Neural crest cell (in vitro differentiated cells): ENCODE measurements around the gene PHF21A. TPM values are rescaled to one million over a fixed set of nuclear protein-coding genes. Genes with fewer than 3 reads are reported as not detected.

Experiments
- DNase-seq: peaks from one replicate; pipeline ENCODE4 v3.0.0; 2021; ENCODE audit warnings: low read depth, mixed read lengths, low spot score
- H3K27ac Mint-ChIP-seq: one replicate; pipeline ENCODE4 v1.8.0; 2021; ENCODE audit warnings: mild to moderate bottlenecking, mixed read lengths; ENCODE audit not compliant: unreplicated experiment
- H3K27me3 Mint-ChIP-seq: 2 replicates; pipeline ENCODE4 v1.8.0; 2021; ENCODE audit warnings: low read depth, mild to moderate bottlenecking, mixed read lengths
- H3K36me3 Mint-ChIP-seq: 2 replicates; pipeline ENCODE4 v1.8.0; 2021; ENCODE audit warnings: low read depth, mild to moderate bottlenecking, mixed read lengths
- H3K4me1 Mint-ChIP-seq: 2 replicates; pipeline ENCODE4 v1.8.0; 2021; ENCODE audit warnings: mixed read lengths
- H3K4me3 Mint-ChIP-seq: one replicate; pipeline ENCODE4 v1.8.0; 2021; ENCODE audit warnings: mild to moderate bottlenecking, mixed read lengths
- H3K9me3 Mint-ChIP-seq: 2 replicates; pipeline ENCODE4 v1.8.0; 2021; ENCODE audit warnings: mixed read lengths
- total RNA-seq: library from RNA; stranded (reverse); gene quantifications from 2 replicates; pipeline ENCODE4 v1.2.1, GENCODE V29; 2021
- TF ChIP-seq, protein P1 (sequence below): fragments of 200-600 bp; sonication (generic); conservative IDR thresholded peaks from 2 replicates; pipeline ENCODE4 v1.5.0; 2021; ENCODE audit warnings: antibody characterized with exemption, mild to moderate bottlenecking

PHF21A gene
- total RNA-seq, 1 donor from 2014 or later = 56.5 TPM

DNA sequence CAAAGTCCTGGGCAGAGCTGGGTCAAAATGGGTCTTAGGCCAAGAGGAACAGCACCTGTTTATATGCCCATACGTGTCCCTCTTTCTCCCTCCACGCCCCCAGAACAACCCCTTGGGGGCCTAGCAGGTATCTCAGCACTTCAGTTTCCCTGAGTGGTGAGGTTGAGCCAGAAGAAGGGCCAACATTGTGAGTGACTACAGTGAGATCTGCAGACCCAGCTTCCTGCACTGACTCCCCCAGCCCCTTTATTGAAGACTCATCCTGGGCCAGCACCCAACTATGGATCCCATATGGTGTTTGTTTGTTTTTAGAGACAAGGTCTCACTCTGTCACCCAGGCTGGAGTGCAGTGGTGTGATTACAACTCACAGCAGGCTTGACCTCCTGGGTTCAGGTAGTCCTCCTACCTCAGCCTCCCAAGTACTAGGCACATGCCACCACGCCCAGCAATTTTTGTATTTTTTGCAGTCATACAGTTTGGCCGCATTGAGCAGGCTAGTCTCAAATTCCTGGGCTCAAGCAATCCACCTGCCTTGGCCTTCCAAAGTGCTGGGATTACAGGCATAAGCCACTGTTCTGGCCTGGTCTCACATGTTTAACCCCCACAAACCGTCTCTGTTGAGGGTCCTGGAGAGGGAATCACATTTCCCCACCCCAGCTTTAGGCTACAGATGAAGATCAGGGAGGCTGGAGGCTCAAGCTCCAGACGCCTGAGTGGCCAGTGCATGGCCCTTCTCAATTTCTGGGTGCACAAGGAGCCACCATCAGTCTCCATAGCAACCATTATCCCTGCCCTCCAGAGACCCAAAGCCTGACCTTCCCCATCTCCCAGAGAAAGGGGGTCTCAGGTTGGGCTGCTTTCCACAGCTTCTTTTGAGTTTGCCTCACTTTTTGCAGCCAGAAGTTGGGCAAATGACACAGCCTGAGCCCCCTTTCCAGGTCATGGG is 200.4 kb downstream of the PHF21A start:
- DNase-seq = no peak
- TF ChIP-seq, protein P1, sequence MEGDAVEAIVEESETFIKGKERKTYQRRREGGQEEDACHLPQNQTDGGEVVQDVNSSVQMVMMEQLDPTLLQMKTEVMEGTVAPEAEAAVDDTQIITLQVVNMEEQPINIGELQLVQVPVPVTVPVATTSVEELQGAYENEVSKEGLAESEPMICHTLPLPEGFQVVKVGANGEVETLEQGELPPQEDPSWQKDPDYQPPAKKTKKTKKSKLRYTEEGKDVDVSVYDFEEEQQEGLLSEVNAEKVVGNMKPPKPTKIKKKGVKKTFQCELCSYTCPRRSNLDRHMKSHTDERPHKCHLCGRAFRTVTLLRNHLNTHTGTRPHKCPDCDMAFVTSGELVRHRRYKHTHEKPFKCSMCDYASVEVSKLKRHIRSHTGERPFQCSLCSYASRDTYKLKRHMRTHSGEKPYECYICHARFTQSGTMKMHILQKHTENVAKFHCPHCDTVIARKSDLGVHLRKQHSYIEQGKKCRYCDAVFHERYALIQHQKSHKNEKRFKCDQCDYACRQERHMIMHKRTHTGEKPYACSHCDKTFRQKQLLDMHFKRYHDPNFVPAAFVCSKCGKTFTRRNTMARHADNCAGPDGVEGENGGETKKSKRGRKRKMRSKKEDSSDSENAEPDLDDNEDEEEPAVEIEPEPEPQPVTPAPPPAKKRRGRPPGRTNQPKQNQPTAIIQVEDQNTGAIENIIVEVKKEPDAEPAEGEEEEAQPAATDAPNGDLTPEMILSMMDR = no peak
- Mint-ChIP-seq H3K27me3 (peaks cover 56% of the 10 kb centered on the region), H3K4me1 (peaks cover 30% of the 10 kb centered on the region), H3K27ac (no peak overlapping the region), H3K36me3 (no peaks in the 10 kb centered on the region), H3K4me3 (peak overlapping the region; percentile 96), H3K9me3 (no peaks in the 10 kb centered on the region)

DNA sequence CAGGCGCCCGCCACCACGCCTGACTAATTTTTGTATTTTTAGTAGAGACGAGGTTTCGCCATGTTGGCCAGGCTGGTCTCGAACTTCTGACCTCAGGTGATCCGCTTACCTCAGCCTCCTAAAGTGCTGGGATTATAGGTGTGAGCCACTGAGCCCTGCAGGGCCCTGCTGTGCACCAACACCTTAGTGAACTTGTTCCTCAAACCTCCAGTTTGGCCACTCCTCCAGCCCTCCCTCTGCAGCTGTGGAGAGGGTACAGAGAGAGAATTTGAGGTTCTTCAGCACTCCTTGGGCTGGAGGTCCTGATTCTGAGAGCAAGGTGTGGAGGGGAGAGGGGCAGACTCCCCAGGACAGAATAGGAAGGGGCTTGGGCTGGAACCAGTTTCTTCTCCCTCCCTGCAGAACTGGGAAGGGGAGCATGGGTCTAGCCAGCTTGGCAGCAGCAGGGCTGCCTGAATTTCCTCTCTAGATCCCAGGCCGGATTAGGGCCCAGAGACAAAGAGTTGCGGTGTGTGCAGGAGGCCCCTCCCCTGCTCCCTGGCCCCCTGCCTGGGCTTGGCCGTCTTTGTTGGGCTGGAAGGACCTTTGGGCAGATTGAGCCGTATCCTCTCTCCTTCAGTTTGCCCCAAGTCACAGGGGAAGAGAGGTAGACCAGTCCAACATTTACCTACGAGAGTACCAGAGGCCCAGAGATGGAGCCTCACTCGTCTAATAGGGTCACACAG is 201.3 kb downstream of the PHF21A start:
- H3K9me3 Mint-ChIP-seq = no peaks in the 10 kb centered on the region
- no peaks in the 10 kb centered on the region for H3K36me3 Mint-ChIP-seq
- peak overlapping the region; percentile 96 for H3K4me3 Mint-ChIP-seq
- no peak overlapping the region for H3K27ac Mint-ChIP-seq
- TF ChIP-seq, protein P1 = no peak
- peaks cover 47% of the 10 kb centered on the region for H3K27me3 Mint-ChIP-seq
- peaks cover 30% of the 10 kb centered on the region for H3K4me1 Mint-ChIP-seq
- no peak for DNase-seq

DNA sequence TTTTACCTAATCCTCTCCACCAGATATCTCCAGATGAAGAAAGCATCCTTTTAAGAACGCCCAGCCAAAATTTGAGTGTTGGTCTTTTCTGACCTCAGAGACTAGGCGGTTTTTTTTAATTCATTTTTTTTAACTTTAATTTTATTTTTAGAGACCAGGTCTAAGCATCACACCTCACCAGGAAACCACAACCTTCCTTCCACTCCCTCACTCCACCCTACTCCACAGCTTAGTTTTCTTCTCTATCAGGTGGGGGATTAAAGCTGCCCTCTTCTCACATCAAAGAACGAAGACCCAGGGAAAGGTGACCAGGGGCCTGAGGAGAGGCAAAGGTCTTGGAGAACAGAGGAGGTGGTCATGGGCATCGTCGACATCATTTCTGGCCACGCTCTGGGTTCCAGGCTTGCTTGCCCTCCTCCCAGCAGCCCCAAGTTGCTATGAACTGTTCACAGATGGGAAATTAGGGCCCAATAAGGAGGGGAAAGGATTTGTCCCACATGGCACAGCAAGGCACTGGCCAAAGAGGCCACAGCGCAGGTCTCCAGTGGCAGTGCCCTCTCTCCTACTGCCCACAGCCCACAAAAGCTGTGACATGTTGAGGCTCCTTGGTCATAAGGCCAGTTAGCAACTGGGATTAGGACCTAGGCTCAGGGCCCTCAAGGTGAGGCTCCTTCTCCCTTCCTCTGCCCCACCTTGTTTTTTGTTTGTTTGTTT is 202.1 kb downstream of the PHF21A start:
- no peaks in the 10 kb centered on the region for H3K9me3 Mint-ChIP-seq
- H3K27me3 Mint-ChIP-seq = peaks cover 39% of the 10 kb centered on the region
- DNase-seq = no peak
- H3K36me3 Mint-ChIP-seq = no peaks in the 10 kb centered on the region
- H3K4me3 Mint-ChIP-seq = peak overlapping the region; percentile 96
- H3K4me1 Mint-ChIP-seq = peaks cover 26% of the 10 kb centered on the region
- TF ChIP-seq, protein P1 = no peak
- peak overlapping the region; percentile 96 for H3K27ac Mint-ChIP-seq

DNA sequence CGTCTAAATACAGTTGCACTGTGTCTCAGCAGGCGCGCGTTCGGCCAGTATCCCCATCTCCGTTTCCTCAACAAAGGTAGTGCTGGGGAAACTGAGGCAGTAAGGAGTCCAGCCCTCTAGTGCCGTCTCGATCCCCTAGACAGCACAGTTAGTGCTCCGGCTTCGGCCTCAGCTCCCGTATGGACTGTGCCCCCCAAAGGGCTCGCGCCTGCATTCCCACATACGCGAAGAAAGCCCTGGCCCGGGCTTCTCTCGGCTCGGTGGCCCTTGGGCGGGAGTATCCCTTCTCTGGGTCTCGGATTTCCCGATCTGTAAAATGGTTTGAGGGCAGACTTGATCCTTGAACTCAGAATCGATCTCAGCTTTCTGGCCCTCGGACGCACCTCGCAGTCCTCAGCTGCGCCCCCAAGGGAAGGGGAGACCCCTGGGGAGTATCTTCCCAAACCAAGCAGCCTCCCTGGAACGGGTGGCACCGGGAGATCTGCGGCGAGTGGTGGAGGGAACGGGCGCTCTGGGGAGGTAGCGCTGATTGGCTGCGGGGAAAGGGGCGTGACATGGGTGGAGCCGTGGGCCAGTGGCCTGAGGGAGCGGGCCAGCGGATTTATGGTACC is 202.8 kb downstream of the PHF21A start:
- H3K27ac Mint-ChIP-seq = peak overlapping the region; percentile 96
- TF ChIP-seq, protein P1 = no peak
- peaks cover 33% of the 10 kb centered on the region for H3K27me3 Mint-ChIP-seq

More for the DNA sequence above, 202.8 kb downstream of the PHF21A start:
- peaks cover 24% of the 10 kb centered on the region for H3K4me1 Mint-ChIP-seq
- no peaks in the 10 kb centered on the region for H3K36me3 Mint-ChIP-seq
- H3K9me3 Mint-ChIP-seq = no peaks in the 10 kb centered on the region
- DNase-seq = peak; percentile 73
- H3K4me3 Mint-ChIP-seq = peak overlapping the region; percentile 96
